Endothelial cell of umbilical vein (primary cell): ENCODE data around the gene PFKL. TPM values are rescaled to one million over a fixed set of nuclear protein-coding genes. Genes with fewer than 3 reads are reported as not detected.

Experiments used
- BruUV-seq: library from RNA; stranded (reverse); fragments of 400-500 nt; replicated peaks from 2 replicates; lab custom pipeline; 2021; lab: Mats Ljungman, UMichigan
- CTCF ChIA-PET: fragments of 300-600, 350-600 bp; sonication (Branson Sonifier 250); formaldehyde crosslinking; loops from one replicate; lab custom pipeline; 2021; ENCODE audit warnings: antibody characterized with exemption, inconsistent platforms; lab: Charles Lee
- POLR2A ChIA-PET: fragments of 300-600, 350-600 bp; sonication (Branson Sonifier 250); formaldehyde crosslinking; loops from one replicate; lab custom pipeline; 2021; ENCODE audit warnings: antibody characterized with exemption, inconsistent platforms; lab: Charles Lee
- DNase-seq: peaks from one replicate; pipeline ENCODE4 v3.0.0-alpha.2; 2011; ENCODE audit warnings: low read depth, low spot score
- FAIRE-seq: peaks from 2 replicates; lab custom pipeline; 2011; peaks lifted over from hg19 to GRCh38; lab: Jason Lieb, UNC
- H2AFZ ChIP-seq: 2 replicates; pipeline ENCODE4 v1.6.0; 2012; ENCODE audit warnings: low read depth, low read length, control low read depth, inconsistent platforms
- H3K27ac ChIP-seq: 2 replicates; pipeline ENCODE4 v1.5.1; 2011; ENCODE audit warnings: low read depth, mild to moderate bottlenecking, control low read depth, low read length, moderate library complexity; ENCODE audit not compliant: insufficient read depth
- H3K27me3 ChIP-seq, 2 experiments: 2 replicates each; pipeline versions ENCODE4 v1.6.0 to v1.6.1; 2011; ENCODE audit warnings: low read length in 2 of 2, mixed read lengths in 1 of 2; ENCODE audit not compliant: control insufficient read depth in 2 of 2, insufficient read depth in 2 of 2
- H3K36me3 ChIP-seq, 2 experiments: 2 replicates in 1 of 2; 3 replicates in 1 of 2; pipeline ENCODE4 v1.5.1; 2011; ENCODE audit warnings: low read length in 2 of 2, mild to moderate bottlenecking in 1 of 2, moderate library complexity in 1 of 2; ENCODE audit not compliant: control insufficient read depth in 2 of 2, insufficient read depth in 2 of 2; ENCODE audit errors: extremely low read depth in 1 of 2
- H3K4me1 ChIP-seq: 3 replicates; pipeline ENCODE4 v1.5.1; 2011; ENCODE audit warnings: mild to moderate bottlenecking, low read length; ENCODE audit not compliant: control insufficient read depth, insufficient read depth; ENCODE audit errors: extremely low read depth
- H3K4me2 ChIP-seq: 2 replicates; pipeline ENCODE4 v1.6.1; 2011; ENCODE audit warnings: low read length, control low read depth, mixed read lengths; ENCODE audit not compliant: insufficient read depth
- H3K4me3 ChIP-seq, 3 experiments: fragments of 200-600 bp in 1 of 3; sonication (generic), shearing (Covaris generic) in 1 of 3; replicated peaks in 1 of 3; 2 replicates each; pipeline ENCODE4 v1.5.1; 2011 to 2016; ENCODE audit warnings: control low read depth in 3 of 3, low read length in 3 of 3, mild to moderate bottlenecking in 2 of 3, inconsistent platforms in 1 of 3, low read depth in 1 of 3, moderate library complexity in 1 of 3; ENCODE audit not compliant: insufficient read depth in 1 of 3
- H3K79me2 ChIP-seq: 2 replicates; pipeline ENCODE4 v1.6.0; 2012; ENCODE audit warnings: low read length, inconsistent platforms; ENCODE audit not compliant: control insufficient read depth, insufficient read depth
- H3K9ac ChIP-seq: replicated peaks from 2 replicates; pipeline ENCODE3; 2011; ENCODE audit warnings: low read length, control low read depth; ENCODE audit not compliant: insufficient read depth; ENCODE audit errors: extremely low read depth
- H3K9me1 ChIP-seq: replicated peaks from 3 replicates; pipeline ENCODE4 v1.6.0; 2011; ENCODE audit warnings: mild to moderate bottlenecking, low read length; ENCODE audit not compliant: control insufficient read depth, insufficient read depth; ENCODE audit errors: extremely low read depth
- H3K9me3 ChIP-seq: replicated peaks from 2 replicates; pipeline ENCODE4 v1.5.1; 2012; ENCODE audit warnings: low read length, inconsistent platforms; ENCODE audit not compliant: control insufficient read depth, insufficient read depth
- H4K20me1 ChIP-seq: replicated peaks from 2 replicates; pipeline ENCODE3; 2011; ENCODE audit warnings: mild to moderate bottlenecking, low read length; ENCODE audit not compliant: control insufficient read depth, insufficient read depth; ENCODE audit errors: extremely low read depth
- EZH2 ChIP-seq: IDR thresholded peaks from 2 replicates; pipeline ENCODE4 v1.6.1; 2012; ENCODE audit warnings: borderline replicate concordance, low read depth, mild to moderate bottlenecking, moderate library complexity, low read length, inconsistent platforms; ENCODE audit not compliant: severe bottlenecking
- FOS ChIP-seq: IDR thresholded peaks from 2 replicates; pipeline ENCODE4 v1.6.1; 2011; ENCODE audit warnings: mild to moderate bottlenecking, low read length, moderate library complexity, borderline replicate concordance; ENCODE audit not compliant: insufficient read depth
- GATA2 ChIP-seq: IDR thresholded peaks from 2 replicates; pipeline ENCODE4 v1.7.0; 2011; ENCODE audit warnings: low read depth, mild to moderate bottlenecking, moderate library complexity, mixed read lengths, low read length; ENCODE audit not compliant: insufficient read length, insufficient read depth
- JUN ChIP-seq: IDR thresholded peaks from 2 replicates; pipeline ENCODE4 v1.6.1; 2011; ENCODE audit warnings: borderline replicate concordance, low read depth; ENCODE audit not compliant: insufficient read length, insufficient read depth
- MYC ChIP-seq: IDR thresholded peaks from one replicate; pipeline ENCODE4 v1.6.1; 2011; ENCODE audit warnings: mild to moderate bottlenecking, low read depth, low read length
- POLR2A ChIP-seq: IDR thresholded peaks from 2 replicates; pipeline ENCODE4 v1.6.1; 2012; ENCODE audit warnings: low read depth, mild to moderate bottlenecking, control low read depth, low read length
- POLR2AphosphoS5 ChIP-seq: IDR thresholded peaks from 2 replicates; pipeline ENCODE4 v1.6.1; 2012; ENCODE audit warnings: low read depth, mild to moderate bottlenecking, control low read depth, low read length, moderate library complexity; ENCODE audit not compliant: insufficient read depth
- dilution Hi-C: fragments of 300-500 bp; cut with MboI; formaldehyde crosslinking; loops from one replicate; pipeline ENCODE4 v1.15.0; 2019; ENCODE audit warnings: low sequenced_read_pairs; ENCODE audit not compliant: extremely low pct_ligation_motif_present
- intact Hi-C: fragments of 100-400 bp; cut with micrococcal nuclease; formaldehyde crosslinking; loops from one replicate; pipeline ENCODE4 v1.10.0; 2022
- polyA plus RNA-seq, 4 experiments: library from polyadenylated mRNA; depleted of rRNA in 3 of 4; stranded (reverse) in 3 of 4; unstranded in 1 of 4; fragments of >200 nt; gene quantifications; 2 replicates each; pipeline versions ENCODE4 v1.2.1 to v1.2.3, GENCODE V29; 2011 to 2012; ENCODE audit warnings: missing spikeins in 1 of 4
- total RNA-seq: library from RNA; stranded (reverse); gene quantifications from 2 replicates; pipeline ENCODE4 v1.2.3, GENCODE V29; 2021
- TF ChIP-seq, protein P1 (sequence below), 2 donors: IDR thresholded peaks; 1 replicate in 1 of 2; 2 replicates in 1 of 2; pipeline ENCODE4 v1.5.1; 2011; ENCODE audit warnings: low read length in 2 of 2, mild to moderate bottlenecking in 2 of 2, moderate library complexity in 2 of 2, control low read depth in 1 of 2, inconsistent platforms in 1 of 2, low read depth in 1 of 2; ENCODE audit not compliant: insufficient read depth in 1 of 2; ENCODE audit errors: extremely low read depth in 1 of 2
- TF ChIP-seq, protein P2 (sequence below): IDR thresholded peaks from 2 replicates; pipeline ENCODE4 v1.6.1; 2011; ENCODE audit not compliant: insufficient read depth, insufficient read length

The PFKL gene
- total and polyA plus RNA-seq, 2 donors (not counting 3 experiments of a cell fraction or from before 2014, with no cell fraction given), result 137 to 154 TPM

DNA sequence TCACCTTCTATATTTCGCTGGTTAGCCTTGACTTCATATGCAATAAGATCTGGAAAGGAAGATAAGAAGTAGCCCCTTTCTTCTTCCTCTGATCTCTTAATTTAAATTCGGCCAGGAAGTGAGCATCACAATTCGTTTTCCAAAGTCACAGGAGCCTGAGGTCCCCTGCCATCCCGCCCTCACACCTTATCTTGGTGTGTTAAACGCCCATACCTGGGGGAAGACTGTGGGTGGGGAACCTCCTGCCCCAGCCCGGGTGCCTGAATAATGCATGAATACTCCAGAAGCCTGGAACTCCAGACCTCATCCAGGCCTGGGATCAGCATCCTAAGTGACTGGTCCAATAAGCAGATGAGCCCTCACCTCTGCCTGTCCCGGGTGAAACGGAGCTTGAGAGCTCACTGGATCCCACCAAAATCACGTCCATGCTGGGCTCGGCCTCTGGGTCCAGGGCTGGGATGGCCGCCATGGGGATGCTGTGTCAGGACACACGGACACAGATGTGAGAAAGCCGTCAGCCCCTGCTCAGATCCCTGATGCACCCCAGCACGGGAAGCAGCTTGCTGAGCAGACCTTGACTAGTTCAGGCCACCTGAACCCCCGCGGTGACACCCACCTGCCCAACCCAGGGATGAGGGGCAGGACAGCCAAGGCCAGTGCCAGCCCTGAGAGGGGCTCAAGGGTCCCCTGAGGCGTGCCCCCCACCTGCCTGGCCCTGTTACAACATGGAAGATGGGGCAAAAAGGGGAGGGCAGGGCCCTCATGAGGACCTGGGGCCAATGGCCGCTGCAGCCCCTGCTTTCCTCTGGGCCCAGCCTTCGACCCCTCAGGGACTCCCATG is 38.8 kb upstream of the PFKL start:
- Histone ChIP-seq H2AFZ (no peak overlapping the region), H3K79me2 (no peaks in the 10 kb centered on the region), H3K9me3 (no peaks in the 10 kb centered on the region), H3K9me1 (no peaks in the 10 kb centered on the region), H3K4me3 (no peak overlapping the region), H3K27ac (no peak overlapping the region), H3K36me3 (no peaks in the 10 kb centered on the region), H3K4me1 (no peaks in the 10 kb centered on the region), H4K20me1 (no peaks in the 10 kb centered on the region), H3K9ac (no peak overlapping the region), H3K27me3 (peaks cover 0 to 2% of the 10 kb centered on the region in 2 experiments), H3K4me2 (no peak overlapping the region)
- TF ChIP-seq FOS (no peak), POLR2AphosphoS5 (no peak), MYC (no peak), JUN (no peak), GATA2 (no peak), EZH2 (no peak), POLR2A (no peak)
- TF ChIP-seq, protein P1, sequence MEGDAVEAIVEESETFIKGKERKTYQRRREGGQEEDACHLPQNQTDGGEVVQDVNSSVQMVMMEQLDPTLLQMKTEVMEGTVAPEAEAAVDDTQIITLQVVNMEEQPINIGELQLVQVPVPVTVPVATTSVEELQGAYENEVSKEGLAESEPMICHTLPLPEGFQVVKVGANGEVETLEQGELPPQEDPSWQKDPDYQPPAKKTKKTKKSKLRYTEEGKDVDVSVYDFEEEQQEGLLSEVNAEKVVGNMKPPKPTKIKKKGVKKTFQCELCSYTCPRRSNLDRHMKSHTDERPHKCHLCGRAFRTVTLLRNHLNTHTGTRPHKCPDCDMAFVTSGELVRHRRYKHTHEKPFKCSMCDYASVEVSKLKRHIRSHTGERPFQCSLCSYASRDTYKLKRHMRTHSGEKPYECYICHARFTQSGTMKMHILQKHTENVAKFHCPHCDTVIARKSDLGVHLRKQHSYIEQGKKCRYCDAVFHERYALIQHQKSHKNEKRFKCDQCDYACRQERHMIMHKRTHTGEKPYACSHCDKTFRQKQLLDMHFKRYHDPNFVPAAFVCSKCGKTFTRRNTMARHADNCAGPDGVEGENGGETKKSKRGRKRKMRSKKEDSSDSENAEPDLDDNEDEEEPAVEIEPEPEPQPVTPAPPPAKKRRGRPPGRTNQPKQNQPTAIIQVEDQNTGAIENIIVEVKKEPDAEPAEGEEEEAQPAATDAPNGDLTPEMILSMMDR (IDR thresholded peaks at IDR 0.05; ENCODE audit: extremely low read depth in 1 of 2, insufficient read depth in 1 of 2, low read depth in 1 of 2, low read length in 2 of 2), result no peak
- TF ChIP-seq, protein P2, sequence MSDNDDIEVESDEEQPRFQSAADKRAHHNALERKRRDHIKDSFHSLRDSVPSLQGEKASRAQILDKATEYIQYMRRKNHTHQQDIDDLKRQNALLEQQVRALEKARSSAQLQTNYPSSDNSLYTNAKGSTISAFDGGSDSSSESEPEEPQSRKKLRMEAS, result no peak
- intact Hi-C loops (no loop called here), dilution Hi-C loops (no loop called here)
- BruUV-seq, result no TSS peak
- ChIA-PET POLR2A (no interaction called here), CTCF (no interaction called here)
- DNase-seq, result no peak
- FAIRE-seq, result no peak
